HG03469 (cell line): Measurements from ENCODE around the gene CLRN3.

Experiments
- ATAC-seq: cut with Tn5 transposase; IDR thresholded peaks from one replicate; pipeline ENCODE4 v1.9.1; 2021; ENCODE audit warnings: mild to moderate bottlenecking, moderate library complexity, moderate number of reproducible peaks; ENCODE audit not compliant: unreplicated experiment

CLRN3 gene

DNA sequence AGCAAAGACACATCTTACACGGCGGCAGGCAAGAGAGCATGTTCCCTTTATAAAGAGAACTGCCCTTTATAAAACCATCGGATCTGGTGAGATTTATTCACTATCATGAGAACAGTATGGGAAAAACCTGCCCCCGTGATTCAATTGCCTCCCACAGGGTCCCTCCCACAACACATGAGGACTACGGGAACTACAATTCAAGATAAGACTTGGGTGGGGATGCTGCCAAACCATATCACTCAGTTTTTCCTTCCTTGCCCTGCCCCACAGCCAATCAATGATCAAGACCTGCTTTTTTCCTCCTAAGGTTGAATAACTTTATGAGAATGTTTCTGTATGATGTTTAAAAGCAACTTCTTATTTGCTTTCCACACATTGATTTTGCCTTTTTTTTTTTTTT lies 11.0 kb upstream of the CLRN3 start:
- ATAC-seq = no peak

DNA sequence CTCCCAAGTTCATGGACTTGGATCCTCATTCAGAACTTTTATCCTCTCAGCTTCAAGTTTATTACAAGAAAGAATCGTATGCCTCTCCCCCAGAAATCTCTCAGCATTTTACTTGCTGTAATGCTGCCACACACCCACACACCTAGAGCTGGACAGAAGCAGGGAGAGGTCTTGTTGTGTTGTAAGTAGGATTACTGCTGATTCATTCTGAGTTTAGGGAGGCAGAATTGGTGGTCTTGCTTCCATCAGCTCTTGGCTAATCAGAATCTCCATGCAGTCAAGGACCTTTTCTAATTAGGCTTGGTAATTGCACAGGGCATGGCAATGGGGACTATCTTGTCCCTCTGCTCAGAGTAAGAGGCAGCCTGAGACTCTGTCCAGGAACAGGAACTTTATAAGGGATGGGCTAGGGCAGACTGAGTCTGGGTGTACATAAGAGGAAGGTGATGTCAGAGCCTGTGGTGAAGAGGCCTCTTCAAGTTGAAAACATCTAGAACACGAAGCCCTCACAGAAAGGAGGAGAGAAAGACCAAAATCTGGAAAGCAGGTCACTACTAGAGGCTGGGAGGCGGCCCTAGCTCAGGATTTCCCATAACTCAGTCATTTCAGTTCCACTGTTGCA lies 7.1 kb upstream of the CLRN3 start:
- ATAC-seq = no peak

DNA sequence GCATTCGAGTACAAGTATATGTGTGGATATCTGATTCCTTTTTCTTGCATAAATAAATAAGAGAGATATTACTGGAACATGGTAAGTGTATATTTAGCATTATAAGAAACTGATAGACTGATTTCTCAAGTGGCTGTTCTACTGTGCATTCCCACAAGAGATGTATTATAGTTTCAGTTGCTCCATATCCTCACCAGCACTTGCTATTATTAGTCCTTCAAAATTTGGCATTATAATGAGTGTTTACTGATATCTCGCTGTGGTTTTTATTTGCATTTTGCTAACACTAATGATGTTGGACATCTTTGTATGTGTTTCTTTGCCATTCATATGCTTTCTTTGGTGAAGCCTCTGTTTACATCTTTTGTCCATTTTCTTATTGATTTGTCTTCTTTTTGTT lies 4.4 kb upstream of the CLRN3 start:
- no peak for ATAC-seq

DNA sequence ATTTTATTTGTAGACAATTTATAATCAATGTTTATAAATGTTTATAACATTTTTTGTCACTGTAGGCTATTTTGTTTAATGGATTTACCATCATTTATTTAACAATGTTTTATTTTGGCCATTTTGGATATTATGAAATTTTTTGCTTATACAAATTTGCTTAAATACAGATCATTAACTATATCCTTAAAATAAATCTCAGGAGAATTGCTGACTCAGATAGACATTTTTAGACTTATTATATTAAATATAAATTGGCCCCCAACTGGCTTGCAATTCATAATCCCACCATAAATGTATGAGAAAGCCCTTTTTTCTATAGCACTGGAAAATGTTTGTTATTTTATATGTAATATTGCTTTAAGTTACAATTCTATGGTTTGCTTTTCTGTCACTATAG lies 3.8 kb upstream of the CLRN3 start:
- no peak for ATAC-seq

DNA sequence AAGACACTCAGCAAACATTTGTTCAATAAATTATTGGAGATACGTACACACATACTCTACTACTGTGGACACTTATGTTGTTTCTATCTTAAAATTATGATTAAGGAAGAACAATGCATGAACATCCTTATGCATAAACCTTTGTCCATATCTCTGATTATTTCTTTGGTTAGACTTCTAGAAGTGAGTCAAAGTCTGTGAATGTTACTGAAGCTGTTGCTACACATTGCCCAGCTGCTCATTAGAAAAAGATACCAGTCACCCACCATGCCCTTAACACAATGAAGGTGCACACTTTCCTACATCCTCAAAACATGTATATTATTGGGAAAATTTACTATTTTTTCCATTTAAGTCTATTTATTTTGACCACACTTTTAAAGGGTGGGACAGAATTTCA lies 1.4 kb upstream of the CLRN3 start:
- no peak for ATAC-seq

DNA sequence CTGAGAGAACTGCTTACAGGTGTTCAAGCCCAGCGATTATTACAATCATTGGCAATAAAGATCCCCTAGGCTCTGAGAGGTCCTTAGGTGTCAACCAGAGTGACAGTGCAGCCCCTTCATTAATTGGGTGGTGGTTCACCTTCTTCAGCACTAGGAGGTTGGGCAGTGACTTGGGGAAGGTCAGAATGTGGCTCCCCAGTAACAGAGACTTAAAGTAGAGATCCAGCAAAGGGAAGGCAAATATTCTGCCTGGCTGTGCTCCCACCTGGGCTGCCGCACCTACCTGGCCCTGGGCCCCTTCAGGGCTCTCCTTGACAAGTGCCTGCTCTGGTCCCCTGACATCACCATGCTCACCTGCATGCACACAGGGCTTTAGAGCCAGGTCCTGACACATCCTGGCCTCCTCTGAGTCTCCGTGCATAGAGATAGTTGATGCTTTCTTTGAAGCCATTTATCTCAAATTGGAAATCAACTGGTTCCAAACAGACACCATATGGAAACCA lies 1.9 kb downstream of the CLRN3 start:
- no peak for ATAC-seq

DNA sequence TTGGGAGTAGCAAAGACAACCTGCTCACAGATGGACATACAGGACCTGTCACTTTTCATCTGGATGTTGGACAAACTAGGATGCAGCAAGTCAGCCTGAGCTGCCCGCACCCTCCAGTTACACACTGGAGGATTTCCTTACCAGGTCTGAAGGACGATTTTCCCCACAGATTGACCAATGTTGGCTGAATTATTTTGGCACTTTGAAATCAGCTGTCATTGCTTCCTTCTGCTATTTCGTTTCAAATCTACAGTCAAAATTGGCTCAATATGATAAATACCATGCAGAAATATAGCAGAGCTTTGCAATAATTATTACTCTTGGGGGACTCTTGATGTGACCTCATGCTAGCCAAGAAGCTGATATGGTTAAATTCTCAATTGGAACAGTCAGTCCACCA lies 2.5 kb downstream of the CLRN3 start:
- ATAC-seq = no peak

DNA sequence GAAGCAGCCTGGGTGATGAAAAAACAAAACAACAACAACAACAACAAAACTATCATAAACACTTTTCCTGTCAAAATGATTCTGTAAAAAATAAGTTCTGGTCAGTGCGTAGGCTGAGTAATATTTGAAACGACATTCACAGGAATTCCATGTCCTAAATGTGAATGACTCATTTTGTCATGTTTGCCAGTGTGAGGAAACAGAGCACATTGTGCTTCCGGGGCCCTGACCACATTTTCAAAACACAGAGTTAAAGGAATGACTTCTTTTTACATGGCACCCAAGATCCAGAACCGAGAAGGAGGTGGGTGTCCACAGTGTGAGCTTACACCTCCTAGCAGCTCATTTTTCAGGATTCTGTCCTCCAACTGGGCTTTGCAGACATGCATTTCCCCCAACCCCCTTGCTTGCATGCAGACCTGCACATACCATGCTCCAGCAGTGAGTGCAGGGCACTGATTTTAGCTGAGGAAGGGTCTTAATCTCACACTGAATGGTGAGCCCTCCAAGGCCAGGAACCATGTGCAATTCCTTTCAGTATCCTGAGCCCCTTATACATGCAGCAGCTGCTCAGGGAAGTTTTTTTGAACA lies 3.0 kb downstream of the CLRN3 start:
- ATAC-seq = no peak

DNA sequence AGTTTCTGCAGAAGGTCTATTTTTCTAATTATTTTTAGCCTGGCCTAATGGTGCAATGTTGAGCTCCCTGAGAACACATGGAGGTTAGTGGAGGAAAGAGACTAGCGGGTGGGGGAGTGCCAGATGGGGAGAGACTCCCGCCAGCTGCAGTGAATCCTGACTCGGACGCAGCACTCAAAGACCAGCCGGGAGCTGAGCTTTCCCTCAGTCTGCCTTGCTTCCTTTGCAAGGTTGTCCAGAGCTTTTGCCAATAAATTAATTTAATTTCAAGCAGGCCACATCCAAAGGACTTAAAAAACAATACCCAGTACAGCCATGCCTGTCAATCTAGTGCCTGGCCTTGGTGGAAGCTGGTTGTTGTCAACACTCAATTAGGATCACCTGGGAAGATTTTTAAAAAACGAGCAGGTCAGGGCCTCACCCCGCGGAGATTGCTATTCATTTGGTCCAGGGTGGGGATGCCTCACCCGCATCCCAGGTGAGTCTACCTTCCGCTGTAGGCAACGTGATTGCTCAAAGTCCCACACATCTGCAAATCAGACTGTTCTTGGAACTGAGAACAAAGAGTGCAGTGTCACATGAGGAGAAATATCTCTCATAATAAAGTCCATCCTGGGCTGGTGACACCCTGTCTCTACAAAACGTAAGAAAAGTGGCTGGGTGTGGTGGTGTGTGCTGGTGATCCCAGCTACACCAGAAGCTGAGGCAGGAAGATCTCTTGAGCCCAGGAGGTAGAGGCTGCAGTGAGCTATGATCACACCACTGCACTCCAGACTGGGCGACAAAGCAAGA lies 4.0 kb downstream of the CLRN3 start:
- ATAC-seq = no peak

DNA sequence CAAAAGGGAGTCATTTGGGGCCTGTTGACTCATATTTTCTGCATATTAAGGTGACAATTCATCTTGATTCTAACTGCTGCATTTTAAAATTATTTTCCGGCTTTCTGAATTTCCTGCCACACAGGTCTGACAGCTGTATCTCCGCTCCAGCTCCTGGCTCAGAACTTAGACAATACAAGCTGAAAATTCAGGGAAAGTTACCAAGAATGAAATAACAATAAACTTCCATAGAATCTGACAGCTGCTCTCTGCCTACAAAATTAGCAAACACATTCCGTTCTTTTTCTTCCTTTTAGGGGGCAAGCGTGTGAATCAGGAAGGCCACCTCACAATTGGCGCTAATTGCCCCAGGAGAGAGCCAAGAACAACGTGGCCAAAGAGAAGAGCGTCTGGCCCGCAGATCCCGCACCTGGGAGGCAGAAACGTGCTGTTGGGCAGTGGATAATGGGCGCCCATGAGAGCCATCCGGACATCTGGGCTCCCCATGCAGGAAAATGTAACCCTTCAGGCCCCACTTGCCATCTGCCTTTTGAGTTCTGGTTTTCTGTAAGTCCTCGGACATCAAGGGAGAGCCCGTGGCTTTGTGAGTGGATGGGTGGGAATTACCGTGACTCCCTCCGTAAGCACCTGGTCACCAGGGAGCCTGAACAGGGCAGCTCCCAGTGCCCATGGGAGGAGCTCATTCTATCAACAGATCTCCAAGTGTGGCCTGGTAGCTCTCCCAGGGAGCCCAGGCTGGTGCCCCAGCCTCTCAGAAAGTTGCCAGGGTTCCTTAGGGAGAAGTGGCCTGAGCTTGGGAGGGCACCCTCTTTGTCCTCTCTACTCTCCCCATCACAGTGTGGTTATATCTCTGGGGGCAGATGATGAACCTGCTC lies 5.0 kb downstream of the CLRN3 start:
- no peak for ATAC-seq

DNA sequence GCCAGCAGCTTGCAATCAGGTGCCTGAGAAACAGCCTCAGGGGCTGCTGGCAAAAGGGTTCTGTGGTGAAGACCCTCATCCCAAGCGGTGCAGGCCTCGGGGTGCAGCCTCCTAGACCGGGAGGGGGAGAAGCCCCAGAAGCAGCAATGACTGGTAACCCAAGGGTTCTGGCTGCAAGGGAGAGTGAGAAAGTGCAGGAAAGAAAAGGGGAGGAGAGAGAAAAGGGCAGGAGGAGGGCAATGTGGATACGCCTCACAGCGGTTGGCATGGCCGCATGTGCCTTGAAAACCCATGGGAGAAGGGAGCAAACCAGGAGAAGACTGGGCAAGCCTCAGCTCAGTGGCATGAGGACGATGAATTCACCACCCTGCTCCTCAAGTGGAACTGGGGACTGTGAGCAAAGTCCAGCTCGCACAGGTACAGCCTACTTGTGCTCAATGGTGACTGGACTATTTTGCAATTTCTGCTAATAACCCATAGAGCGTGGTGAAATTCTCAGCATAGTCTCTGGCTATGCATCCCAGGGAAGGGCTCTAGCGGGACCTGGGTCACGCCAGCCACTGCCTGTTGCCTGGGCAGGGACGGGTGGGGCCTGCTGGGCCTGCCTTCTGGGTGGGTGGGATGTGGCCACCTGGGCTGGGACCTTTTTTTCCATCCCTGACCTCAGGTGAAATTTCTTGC lies 6.2 kb downstream of the CLRN3 start:
- no peak for ATAC-seq

DNA sequence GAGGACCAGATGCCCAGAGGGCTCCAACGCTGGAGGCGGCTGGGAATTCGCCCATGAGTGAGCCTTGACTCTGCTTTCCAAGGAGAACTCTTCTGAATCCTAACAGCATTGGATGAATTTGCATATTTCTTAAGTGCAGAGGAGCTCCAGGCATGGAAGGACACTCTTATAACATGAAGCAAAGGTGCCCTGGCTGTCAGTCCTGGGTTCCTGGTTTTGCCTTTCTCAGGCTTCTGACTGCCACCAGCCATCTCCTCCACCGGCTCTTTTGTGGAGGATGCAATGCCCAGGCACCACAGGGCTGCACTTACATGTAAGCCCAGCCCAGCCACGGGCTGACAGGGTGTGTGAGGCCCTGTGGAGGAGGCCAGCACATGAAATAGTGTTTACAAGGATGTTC lies 8.2 kb downstream of the CLRN3 start:
- ATAC-seq = no peak

DNA sequence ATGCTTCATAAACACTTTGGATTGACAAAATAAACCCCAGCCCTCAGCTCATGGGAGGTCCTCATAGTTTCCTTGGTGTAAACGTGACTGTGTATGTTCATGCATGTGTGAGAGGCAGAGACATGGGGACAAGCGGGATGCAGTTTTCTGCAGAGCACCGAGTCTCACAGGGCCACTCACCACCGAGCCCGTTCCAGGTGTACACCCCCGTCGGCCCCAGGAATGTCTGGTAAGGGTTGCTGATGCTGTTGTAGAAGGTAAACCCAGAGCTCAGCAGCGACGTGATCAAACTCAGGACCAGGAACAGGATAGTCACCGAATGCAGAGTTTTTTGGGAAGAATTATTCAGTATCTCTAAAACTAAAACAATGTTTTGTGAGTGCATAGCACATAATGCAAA lies 9.2 kb downstream of the CLRN3 start:
- ATAC-seq = no peak

DNA sequence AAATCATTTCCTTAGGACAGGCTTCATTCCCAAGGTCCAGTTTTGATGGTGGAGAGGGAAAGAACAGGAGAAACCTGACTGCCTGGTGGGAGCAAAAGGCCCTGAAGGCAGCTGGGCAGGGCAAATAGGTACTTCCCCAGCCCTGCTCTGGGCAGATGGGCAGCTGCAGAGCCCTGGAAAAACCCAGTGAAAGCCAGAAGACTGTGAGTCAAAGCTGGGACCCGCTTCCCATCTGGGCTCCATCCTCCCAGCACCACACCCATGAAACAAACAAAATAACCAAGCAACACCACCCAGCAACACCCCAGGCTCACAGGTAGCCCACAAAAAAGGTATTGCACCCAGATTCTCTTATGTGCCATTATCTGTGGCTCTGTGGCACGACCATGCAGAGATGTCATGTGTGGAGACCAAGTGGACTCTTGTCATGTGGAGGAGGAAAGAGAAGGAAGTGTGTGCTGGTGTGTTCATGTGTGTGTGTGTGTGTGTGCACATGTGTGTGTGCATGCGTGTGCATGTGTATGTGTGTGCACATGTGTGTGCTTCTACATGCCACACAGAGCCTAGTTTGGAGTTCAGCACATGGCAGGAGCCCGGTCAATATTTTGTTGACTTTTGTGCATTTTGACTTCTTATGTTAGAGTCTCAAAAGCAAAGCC lies 9.8 kb downstream of the CLRN3 start:
- no peak for ATAC-seq

DNA sequence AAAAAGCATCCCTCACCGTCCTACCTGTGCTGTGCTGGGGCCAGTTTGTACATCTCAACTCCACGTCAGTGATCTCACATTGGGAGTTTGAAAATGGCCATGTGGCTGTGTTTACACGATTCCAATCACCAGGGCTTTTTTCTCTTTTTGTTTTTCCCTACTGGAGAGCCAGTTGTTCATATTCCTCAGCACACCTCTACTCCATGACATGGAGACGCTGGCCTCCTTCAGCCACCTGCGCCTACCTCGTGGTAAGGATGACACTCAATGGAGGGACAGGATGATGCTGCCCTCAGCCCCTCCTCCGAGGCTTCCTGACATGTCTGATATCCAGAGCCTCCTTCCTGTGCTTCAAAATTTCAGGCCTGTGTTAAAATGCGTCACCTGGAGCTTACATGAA lies 10.3 kb downstream of the CLRN3 start:
- no peak for ATAC-seq

DNA sequence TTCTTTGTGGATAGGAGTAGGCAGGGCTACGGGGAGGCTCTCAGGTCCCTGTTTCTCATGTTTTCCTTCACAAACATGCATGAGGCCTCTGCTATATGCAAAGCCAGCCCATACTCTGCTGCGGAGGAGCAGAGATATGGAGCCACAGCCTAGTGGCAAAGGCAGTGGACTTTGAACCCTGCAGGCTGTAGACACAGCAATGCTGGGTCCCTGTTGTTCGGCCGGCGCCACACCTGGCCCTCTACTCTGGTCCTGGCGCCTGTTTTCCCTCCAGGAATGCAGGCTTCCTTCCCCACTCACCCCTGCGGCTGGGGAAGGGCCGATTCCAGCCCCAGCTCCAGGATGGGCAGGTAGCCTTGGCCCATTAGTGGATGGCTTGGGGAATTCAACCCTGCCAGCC lies 11.5 kb downstream of the CLRN3 start:
- no peak for ATAC-seq

DNA sequence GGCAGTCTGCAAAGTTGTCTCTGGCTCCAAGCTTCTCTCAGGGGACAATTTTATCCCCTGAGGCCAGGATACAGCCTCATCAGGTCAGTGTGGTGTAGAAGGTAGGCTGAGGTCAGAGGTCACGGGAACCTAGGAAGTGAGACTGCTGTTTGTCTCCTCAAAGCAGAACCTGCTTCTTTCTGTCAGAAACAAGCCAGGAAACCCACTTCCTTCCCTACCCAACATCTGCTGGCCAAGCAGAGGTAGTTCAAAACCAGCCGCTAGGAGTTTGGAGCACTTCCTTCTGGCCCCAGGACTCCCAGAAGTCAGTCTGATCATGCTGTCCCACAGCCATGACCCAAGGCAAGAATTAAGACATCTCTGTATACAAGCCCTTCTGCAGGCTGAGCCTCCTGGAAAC lies 12.2 kb downstream of the CLRN3 start:
- no peak for ATAC-seq

DNA sequence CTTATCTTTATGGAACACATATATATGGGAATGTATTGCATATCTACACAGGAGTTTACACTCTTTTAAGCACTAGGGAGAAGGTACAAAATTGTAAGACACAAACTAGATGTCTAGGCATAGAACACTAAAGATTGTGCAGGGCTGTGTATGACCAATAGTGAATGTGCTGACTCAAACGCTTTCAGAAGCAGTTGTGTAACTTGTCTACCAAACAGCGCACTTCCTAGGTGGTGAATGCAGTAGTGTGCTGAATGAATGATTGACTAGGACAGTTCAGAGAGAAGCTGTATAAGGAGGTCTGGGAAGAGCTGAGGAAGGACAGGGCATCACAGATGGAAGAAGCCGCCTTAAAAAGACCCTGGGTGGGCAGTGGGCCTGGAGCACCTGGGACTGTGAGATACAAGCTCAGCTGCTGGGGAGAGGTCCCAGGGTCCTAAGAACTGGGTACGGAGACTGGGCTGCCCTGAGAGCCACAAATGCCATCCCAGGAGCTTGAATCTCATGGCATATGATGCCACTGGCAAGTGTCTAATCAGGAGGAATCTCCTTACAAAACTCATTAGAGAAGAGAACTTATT lies 14.2 kb downstream of the CLRN3 start:
- no peak for ATAC-seq

DNA sequence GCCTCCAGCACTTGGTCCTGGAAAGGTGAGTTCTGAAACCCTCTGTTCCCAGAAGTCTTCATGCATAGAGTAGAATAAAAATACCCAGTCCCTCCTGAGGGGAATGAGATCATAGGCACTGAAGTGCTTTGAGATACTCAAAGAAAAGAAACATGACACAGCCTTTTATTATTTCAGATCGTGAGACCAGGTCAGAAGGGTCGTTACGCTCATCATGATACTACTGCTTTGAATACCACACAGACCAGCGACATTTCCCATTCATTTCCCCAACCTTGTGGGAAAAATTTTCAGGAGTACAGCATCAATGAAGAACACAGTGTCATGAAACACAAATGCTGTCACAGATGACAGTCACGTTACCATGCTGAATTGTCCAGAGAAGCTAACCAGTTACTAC lies 15.0 kb downstream of the CLRN3 start:
- ATAC-seq = no peak

DNA sequence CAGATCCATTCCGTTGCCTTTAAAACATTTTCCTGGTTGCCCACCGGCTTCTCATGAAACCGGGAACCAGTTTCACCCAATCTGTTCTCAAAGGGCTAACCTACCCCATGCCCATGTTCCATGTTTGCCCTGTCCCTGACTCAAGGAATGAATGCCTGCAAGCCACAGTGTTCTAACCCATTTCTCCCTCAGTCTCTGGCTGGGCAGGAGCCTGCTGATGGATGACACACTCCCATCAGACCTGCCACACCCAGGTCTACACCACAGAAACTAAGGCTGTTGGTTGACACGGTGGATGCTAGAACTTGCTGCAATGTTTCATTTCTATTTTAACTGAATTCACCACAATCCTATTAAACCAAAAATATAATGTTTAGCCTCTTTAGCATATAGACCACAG lies 15.6 kb downstream of the CLRN3 start:
- ATAC-seq = no peak
